ENCODE results near the gene HNRNPDL. TPM values are rescaled to one million over a fixed set of nuclear protein-coding genes. Genes with fewer than 3 reads are reported as not detected.

The HNRNPDL gene
- total RNA-seq, 1 experiment from 2014 or later: 472 TPM

- Histone ChIP-seq H2BK120ac (ENCODE audit: low read depth, low read length, poor library complexity, severe bottlenecking) (peak overlapping the region; percentile 91), H3K14ac (ENCODE audit: insufficient read depth, low read length) (peak overlapping the region; percentile 99), H3K56ac (ENCODE audit: insufficient read length, low read depth, low read length) (peak overlapping the region; percentile 87), H3K27ac (ENCODE audit: insufficient read length, low read depth, low read length) (peak overlapping the region; percentile 71), H2BK12ac (ENCODE audit: insufficient read length, low read depth, low read length) (no peak overlapping the region), H3K79me1 (ENCODE audit: insufficient read depth, low read depth, low read length, poor library complexity, severe bottlenecking) (no peaks in the 10 kb centered on the region), H3K79me2 (ENCODE audit: insufficient read depth, low read length) (peaks cover 58% of the 10 kb centered on the region), H3T11ph (ENCODE audit: low read length) (peak overlapping the region; percentile 67), H3K4me2 (ENCODE audit: insufficient read depth, insufficient read length, low read length) (peak overlapping the region; percentile 99), H2AFZ (ENCODE audit: low read length) (no peak overlapping the region), H4K20me1 (ENCODE audit: control insufficient read depth, insufficient read depth, insufficient read length) (no peaks in the 10 kb centered on the region), H3K23me2 (ENCODE audit: insufficient read length, low read depth, low read length, poor library complexity, severe bottlenecking) (peaks cover 6% of the 10 kb centered on the region), H4K91ac (ENCODE audit: insufficient read length, low read depth, low read length) (peak overlapping the region; percentile 98), H3K4ac (ENCODE audit: low read depth, low read length) (peak overlapping the region; percentile 94; the same call in 1 of the 2 replicates), H2BK5ac (ENCODE audit: insufficient read length, low read length) (peak overlapping the region; percentile 96), H3K9ac (ENCODE audit: extremely low read depth, insufficient read length, low read length) (peak overlapping the region; percentile 97), H3K27me3 (ENCODE audit: insufficient read depth, low read length) (no peaks in the 10 kb centered on the region), H3K18ac (ENCODE audit: insufficient read length, low read depth, low read length) (peak overlapping the region; percentile 98), H3K9me3 (ENCODE audit: control insufficient read depth, low read depth, low read length) (no peaks in the 10 kb centered on the region), H2AK5ac (ENCODE audit: insufficient read length, low read length) (no peak overlapping the region), H3K23ac (ENCODE audit: insufficient read length, low read depth, low read length) (no peak overlapping the region), H2BK15ac (ENCODE audit: low read depth, low read length) (no peak overlapping the region), H3K4me1 (ENCODE audit: insufficient read depth, low read length) (no peaks in the 10 kb centered on the region), H4K8ac (replicated peaks; ENCODE audit: insufficient read length, low read depth, low read length) (peak overlapping the region; percentile 68), H4K5ac (ENCODE audit: insufficient read length, low read depth, low read length) (peak overlapping the region; percentile 93), H2BK20ac (ENCODE audit: low read depth, low read length, poor library complexity, severe bottlenecking) (no peak overlapping the region)
- Mint-ChIP-seq H3K27me3 (ENCODE audit: low read depth) (peaks cover 4% of the 10 kb centered on the region; the same call in 1 of the 2 replicates), H3K4me3 (peak overlapping the region; percentile 100), H3K36me3 (ENCODE audit: insufficient read depth in 1 of 3, low read depth in 3 of 3) (peaks cover 61 to 76% (median 66%) of the 10 kb centered on the region in 3 experiments), H3K27ac (peak overlapping the region; percentile 100), H3K4me1 (peaks cover 39 to 45% of the 10 kb centered on the region in 2 experiments), H3K9me3 (peaks cover 0 to 4% of the 10 kb centered on the region in 2 experiments; a peak in 2 of 5 replicates)
- no peak for TF ChIP-seq CTCF (conservative IDR thresholded peaks at IDR 0.05)
- no peak for DNase-seq
- no CpG with 5 or more reads among the region's 58 CpGs for WGBS (ENCODE audit: extremely low coverage, insufficient read length, low lambda C conversion rate)
Observed at GRCh38 chr4:82429728-82430192, 502 bp downstream of the HNRNPDL start.
